Activated T-cell treated with anti-CD3 and anti-CD28 coated beads, Interleukin-2, amount 50 U/mL, for 24 hours (primary cell): ENCODE results near the gene IVL.

Experiments used
- DNase-seq: peaks from one replicate; pipeline ENCODE4 v3.0.0-alpha.2; 2020
- H3K27ac Mint-ChIP-seq: 2 replicates; pipeline ENCODE4 v1.8.0; 2020; ENCODE audit warnings: mild to moderate bottlenecking, mixed read lengths
- H3K27me3 Mint-ChIP-seq: 2 replicates; pipeline ENCODE4 v1.8.0; 2020; ENCODE audit warnings: mixed read lengths
- H3K36me3 Mint-ChIP-seq: 2 replicates; pipeline ENCODE4 v1.8.0; 2020; ENCODE audit warnings: low read depth, mixed read lengths
- H3K4me1 Mint-ChIP-seq: 2 replicates; pipeline ENCODE4 v1.8.0; 2020; ENCODE audit warnings: low read depth, mixed read lengths
- H3K4me3 Mint-ChIP-seq: 2 replicates; pipeline ENCODE4 v1.8.0; 2020; ENCODE audit warnings: mild to moderate bottlenecking, moderate library complexity, mixed read lengths
- H3K9me3 Mint-ChIP-seq: 2 replicates; pipeline ENCODE4 v1.8.0; 2020; ENCODE audit warnings: mixed read lengths

Gene IVL

DNA sequence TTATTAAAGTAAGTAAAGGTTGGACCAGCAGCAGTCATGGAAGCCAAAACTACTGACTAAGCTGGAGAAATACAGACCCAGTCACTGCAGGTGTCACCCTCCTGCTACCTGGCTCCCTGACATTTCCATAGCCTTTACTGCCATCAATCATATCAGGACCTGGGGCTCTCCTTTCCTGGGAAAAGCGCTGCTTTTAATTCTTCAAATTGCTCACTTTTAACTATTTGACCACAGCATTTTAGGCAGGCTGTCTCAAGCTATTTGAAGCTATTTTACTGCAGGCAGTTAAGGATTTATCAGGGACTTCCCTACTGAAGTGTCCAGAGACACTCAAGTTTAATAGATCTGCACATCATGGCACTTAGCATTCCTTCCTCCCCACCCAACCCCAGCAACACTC is 4.1 kb downstream of the IVL start:
- H3K9me3 Mint-ChIP-seq = no peaks in the 10 kb centered on the region
- H3K27ac Mint-ChIP-seq = no peak overlapping the region
- no peak for DNase-seq
- H3K4me3 Mint-ChIP-seq = no peak overlapping the region
- H3K36me3 Mint-ChIP-seq = no peaks in the 10 kb centered on the region
- peaks cover 6% of the 10 kb centered on the region for H3K4me1 Mint-ChIP-seq
- peaks cover 59% of the 10 kb centered on the region for H3K27me3 Mint-ChIP-seq

DNA sequence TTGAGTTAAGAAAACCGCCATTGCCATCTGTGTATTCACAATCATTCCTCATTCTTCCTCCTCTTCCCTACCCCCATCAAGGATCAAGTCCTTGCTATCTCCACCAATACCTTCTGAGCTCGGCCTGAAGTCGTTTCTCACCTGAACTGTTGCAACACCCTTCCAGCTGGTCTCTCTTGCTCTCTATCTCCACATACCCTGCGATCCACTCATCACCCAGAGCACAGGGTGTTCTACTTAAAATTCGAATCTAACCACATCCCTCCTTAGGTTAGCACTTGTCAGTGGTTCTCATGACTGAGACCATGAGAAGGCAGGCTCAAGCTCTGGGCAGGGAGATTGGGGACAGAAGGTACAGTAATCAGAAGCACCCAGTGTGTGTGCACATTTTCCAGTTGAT is 4.6 kb downstream of the IVL start:
- H3K27me3 Mint-ChIP-seq = peaks cover 57% of the 10 kb centered on the region
- H3K4me1 Mint-ChIP-seq = peaks cover 3% of the 10 kb centered on the region
- DNase-seq = no peak
- H3K36me3 Mint-ChIP-seq = no peaks in the 10 kb centered on the region
- H3K4me3 Mint-ChIP-seq = no peak overlapping the region
- no peaks in the 10 kb centered on the region for H3K9me3 Mint-ChIP-seq
- no peak overlapping the region for H3K27ac Mint-ChIP-seq

DNA sequence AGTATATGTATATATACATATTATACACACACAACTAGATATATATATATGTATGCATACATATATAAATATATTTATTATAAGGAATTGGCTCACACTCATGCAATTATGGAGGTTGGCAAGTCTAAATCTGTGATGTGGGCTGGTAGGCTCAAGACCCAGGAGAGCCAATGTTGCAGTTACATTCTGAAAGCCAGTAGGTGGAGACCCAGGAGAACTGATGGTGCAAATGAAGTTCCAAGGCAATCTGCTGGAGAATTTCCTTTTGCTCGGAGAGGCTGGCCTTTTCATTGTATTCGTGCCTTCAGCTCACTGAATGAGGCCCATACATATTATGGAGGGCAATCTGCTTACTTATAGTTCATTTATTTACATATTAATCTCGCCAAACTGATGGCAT is 9.4 kb downstream of the IVL start:
- no peaks in the 10 kb centered on the region for H3K36me3 Mint-ChIP-seq

DNA sequence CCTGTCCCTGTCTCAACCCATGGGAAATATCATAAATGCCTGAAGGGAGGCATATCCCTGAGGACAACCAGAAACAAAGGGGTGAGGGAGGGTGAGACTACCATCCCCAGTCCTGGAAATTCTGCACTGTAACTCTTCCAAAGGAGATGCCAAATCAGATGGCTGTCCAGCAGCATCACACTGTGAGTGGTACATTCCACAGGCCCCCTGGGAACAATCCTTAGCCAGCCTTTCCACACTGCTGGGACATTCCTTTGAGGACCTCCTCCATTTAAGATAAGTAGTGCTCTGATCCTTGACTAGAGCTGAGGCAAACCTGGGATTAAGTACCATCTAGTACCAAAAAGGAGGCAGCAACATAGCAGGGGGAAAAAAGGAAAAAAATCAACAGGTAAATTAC is 10.7 kb downstream of the IVL start:
- no peaks in the 10 kb centered on the region for H3K4me1 Mint-ChIP-seq
- no peaks in the 10 kb centered on the region for H3K9me3 Mint-ChIP-seq
- peaks cover 40% of the 10 kb centered on the region for H3K27me3 Mint-ChIP-seq
- no peaks in the 10 kb centered on the region for H3K36me3 Mint-ChIP-seq
- H3K4me3 Mint-ChIP-seq = no peak overlapping the region
- no peak overlapping the region for H3K27ac Mint-ChIP-seq
- no peak for DNase-seq

More for the DNA sequence above, 9.4 kb downstream of the IVL start:
- H3K9me3 Mint-ChIP-seq = no peaks in the 10 kb centered on the region
- H3K4me3 Mint-ChIP-seq = no peak overlapping the region
- H3K27ac Mint-ChIP-seq = no peak overlapping the region
- no peak for DNase-seq
- H3K27me3 Mint-ChIP-seq = peaks cover 46% of the 10 kb centered on the region
- H3K4me1 Mint-ChIP-seq = no peaks in the 10 kb centered on the region

DNA sequence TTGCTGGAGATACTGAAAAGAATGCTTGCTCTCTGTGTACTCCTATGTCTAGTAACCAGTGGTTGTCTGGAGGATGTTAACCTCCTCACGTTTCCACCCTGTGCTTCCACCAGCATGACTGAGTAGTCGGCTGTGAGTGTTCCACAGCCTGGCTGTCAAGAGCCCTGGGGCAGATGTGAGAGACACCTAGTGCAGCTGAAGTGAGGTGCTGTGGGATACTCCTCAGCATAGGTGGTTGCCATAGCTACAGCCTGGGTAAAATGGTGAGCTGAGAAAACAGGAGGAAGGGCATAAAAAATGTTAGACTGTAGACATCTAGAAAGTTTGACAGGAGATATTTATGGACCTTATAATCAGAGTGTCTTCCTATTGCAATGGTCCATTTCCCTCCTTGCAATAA is 15.8 kb downstream of the IVL start:
- no peaks in the 10 kb centered on the region for H3K4me1 Mint-ChIP-seq
- no peak overlapping the region for H3K4me3 Mint-ChIP-seq
- no peak overlapping the region for H3K27ac Mint-ChIP-seq
- no peak for DNase-seq
- peaks cover 32% of the 10 kb centered on the region for H3K27me3 Mint-ChIP-seq
- no peaks in the 10 kb centered on the region for H3K36me3 Mint-ChIP-seq
- H3K9me3 Mint-ChIP-seq = no peaks in the 10 kb centered on the region

DNA sequence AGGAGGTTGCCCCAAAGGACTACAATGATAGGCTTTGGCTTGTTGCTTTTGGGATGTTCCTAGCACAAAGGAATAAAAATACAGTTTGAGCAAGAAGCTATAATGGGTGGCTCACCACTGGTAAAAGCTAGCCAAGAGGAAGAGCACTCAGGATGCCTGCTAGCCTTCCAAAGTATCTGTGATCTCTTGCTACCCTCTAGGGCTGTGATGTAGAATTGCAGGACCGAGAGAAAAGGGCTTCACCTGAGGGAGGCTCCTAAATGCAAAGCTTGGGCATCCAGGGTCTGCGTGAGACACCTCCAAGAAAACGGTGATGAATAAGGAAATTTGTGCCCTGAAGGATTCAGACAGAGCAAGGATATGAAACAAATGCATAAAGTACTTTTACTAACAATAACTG is 17.7 kb downstream of the IVL start:
- no peaks in the 10 kb centered on the region for H3K36me3 Mint-ChIP-seq

DNA sequence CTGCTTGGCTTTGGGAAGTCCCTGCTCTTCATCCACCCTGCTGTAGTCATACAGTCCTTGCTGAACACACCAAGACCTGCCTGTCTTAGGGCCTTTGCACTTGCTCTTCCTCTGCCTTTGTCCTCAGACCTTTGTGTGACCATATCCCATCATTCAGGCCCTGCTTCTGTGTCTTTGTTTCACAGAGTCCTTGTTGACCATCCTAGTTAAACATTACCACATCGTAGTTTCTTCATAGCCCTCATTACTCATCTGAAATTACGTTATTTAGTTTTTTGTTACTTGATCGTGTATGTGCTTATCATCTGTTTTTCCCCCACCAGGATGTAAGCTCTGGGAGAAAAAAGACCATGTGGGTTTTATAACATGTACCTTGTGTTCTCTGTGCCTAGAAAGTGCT is 20.3 kb downstream of the IVL start:
- H3K9me3 Mint-ChIP-seq = no peaks in the 10 kb centered on the region
- no peaks in the 10 kb centered on the region for H3K4me1 Mint-ChIP-seq
- H3K27ac Mint-ChIP-seq = no peak overlapping the region
- peaks cover 20% of the 10 kb centered on the region for H3K27me3 Mint-ChIP-seq
- no peak for DNase-seq
- no peak overlapping the region for H3K4me3 Mint-ChIP-seq
- H3K36me3 Mint-ChIP-seq = no peaks in the 10 kb centered on the region

More for the DNA sequence above, 17.7 kb downstream of the IVL start:
- Mint-ChIP-seq H3K27me3 (peaks cover 29% of the 10 kb centered on the region), H3K27ac (no peak overlapping the region), H3K4me3 (no peak overlapping the region), H3K4me1 (no peaks in the 10 kb centered on the region), H3K9me3 (no peaks in the 10 kb centered on the region)
- no peak for DNase-seq

DNA sequence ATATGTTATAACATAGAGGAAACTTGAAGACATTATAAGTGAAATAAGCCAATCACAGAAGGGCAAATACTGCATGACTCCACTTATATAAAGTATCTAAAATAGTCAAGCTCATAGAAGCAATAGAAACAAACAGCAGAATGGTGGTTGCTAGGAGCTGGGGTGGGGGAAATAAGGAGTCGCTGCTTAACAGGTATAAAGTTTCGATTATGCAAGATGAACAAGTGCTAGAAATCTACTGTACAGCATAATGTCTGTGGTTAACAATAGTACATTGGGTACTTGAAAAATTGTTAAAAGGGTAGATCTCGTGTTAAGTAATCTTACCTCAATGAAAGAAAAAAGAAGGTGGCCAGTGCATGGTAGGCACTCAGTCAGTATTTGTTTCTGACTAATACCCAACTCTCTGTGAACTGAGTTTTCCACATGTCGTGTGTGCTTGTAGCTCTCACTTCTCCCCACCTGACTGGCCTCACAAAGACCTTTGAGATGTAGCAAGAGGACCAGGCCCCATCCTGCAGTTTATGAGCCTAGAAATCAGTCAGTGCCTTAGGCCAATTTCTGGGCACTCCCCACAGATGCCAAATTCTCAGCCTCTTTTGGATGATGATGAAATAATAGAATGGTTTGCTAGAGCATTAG is 23.9 kb downstream of the IVL start:
- Mint-ChIP-seq H3K36me3 (no peaks in the 10 kb centered on the region), H3K27ac (no peak overlapping the region), H3K4me1 (no peaks in the 10 kb centered on the region), H3K9me3 (no peaks in the 10 kb centered on the region), H3K4me3 (no peak overlapping the region), H3K27me3 (peaks cover 11% of the 10 kb centered on the region)
- no peak for DNase-seq

DNA sequence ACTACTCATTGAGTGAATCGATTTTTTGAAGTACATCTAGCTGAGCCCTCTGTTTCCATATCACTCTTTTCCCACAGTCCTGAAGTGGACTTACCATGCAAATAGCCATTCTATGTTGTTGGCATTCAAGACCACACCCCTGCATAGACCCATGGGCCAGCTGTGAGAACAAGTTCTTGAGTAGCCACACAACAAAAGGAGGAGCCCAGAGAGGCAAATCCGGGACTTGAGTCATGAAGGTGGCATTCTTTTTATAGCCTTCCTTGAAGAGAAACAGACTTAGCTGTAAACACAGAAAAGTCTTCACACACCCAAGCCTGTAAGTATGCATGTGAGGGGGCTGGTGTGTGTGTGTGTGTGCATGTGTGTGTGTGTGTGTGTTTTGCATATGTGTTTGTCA is 24.9 kb downstream of the IVL start:
- Mint-ChIP-seq H3K27ac (no peak overlapping the region), H3K4me1 (no peaks in the 10 kb centered on the region), H3K27me3 (peaks cover 11% of the 10 kb centered on the region), H3K4me3 (no peak overlapping the region), H3K9me3 (no peaks in the 10 kb centered on the region), H3K36me3 (no peaks in the 10 kb centered on the region)
- no peak for DNase-seq

DNA sequence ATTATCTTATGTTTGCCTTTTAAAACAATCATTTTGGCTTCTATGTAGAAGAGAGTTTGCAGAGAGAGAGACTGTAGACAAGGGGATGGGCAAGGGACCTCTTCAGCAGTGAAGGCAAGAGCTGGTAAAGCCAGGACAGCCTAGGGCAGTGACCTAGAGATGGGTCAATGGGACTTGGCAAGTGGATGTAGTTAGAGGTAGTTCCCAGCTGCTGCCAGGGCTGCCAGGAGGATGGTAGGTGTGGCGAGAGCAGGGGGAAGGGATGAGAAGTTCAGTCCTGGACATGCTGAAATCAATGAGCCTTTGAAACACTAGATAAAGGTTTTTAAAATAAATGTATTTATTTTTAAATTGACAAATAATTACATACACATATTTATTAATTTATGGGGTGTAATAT is 32.3 kb downstream of the IVL start:
- peaks cover 9% of the 10 kb centered on the region for H3K27me3 Mint-ChIP-seq
- no peaks in the 10 kb centered on the region for H3K4me1 Mint-ChIP-seq
- H3K9me3 Mint-ChIP-seq = no peaks in the 10 kb centered on the region
- DNase-seq = no peak
- H3K36me3 Mint-ChIP-seq = no peaks in the 10 kb centered on the region
- no peak overlapping the region for H3K27ac Mint-ChIP-seq
- no peak overlapping the region for H3K4me3 Mint-ChIP-seq

DNA sequence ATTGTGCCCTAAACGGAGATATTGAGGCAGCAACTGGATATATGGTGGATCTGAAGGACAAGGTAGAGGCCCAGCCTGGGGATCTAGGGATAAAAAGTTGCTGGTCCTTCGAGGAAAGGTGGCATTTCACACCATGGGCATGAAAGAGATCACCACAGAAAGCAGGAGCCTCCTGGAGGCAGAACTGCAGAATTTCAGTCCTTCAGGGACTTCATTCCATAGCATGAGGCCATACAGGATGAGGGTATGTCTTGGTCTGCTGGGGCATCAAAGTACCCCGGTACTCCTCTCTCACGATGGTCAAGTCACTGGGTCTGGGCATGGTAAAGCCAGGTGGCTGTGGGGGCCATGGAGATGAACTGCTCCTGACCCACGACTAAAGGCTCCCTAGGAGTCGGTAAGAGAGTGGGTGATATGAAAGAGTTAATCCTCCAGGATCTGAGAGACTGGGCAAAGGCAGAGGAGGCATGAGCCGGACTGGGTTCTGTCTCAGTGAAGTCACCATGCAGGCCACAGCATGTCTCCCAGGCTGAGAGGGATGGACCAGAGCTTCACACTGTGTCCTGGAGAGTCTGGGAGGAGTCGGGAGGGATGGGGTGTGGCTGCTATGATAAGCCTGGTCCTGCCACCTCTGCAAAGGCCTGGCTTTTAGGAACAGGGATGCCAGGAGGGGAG is 32.8 kb downstream of the IVL start:
- H3K27me3 Mint-ChIP-seq = peaks cover 9% of the 10 kb centered on the region
- H3K9me3 Mint-ChIP-seq = no peaks in the 10 kb centered on the region
- no peaks in the 10 kb centered on the region for H3K36me3 Mint-ChIP-seq
- no peak overlapping the region for H3K4me3 Mint-ChIP-seq
- H3K4me1 Mint-ChIP-seq = no peaks in the 10 kb centered on the region
- DNase-seq = no peak
- H3K27ac Mint-ChIP-seq = no peak overlapping the region

DNA sequence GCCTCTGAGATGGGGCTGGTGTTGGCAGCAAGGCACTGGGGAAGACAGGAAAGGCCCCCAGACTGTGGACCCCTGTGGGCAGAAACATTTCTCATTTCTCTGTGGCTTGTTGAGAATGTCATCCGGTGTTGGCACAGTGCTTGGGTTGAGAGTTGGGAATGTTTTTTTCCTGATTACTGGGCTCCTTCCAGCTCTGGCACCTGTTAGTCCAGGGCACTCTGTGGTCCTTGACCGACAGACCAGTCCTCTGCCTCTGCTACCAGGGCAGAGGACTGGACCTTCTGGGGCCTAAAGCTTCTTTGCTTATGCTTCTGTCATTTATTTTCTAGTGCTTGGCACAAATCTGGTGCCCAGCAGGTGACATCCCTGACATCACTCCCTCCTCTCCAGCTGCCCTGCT is 33.8 kb downstream of the IVL start:
- no peaks in the 10 kb centered on the region for H3K9me3 Mint-ChIP-seq
- H3K27me3 Mint-ChIP-seq = peaks cover 13% of the 10 kb centered on the region
- H3K27ac Mint-ChIP-seq = no peak overlapping the region
- H3K36me3 Mint-ChIP-seq = no peaks in the 10 kb centered on the region
- no peaks in the 10 kb centered on the region for H3K4me1 Mint-ChIP-seq
- H3K4me3 Mint-ChIP-seq = no peak overlapping the region
- DNase-seq = no peak

DNA sequence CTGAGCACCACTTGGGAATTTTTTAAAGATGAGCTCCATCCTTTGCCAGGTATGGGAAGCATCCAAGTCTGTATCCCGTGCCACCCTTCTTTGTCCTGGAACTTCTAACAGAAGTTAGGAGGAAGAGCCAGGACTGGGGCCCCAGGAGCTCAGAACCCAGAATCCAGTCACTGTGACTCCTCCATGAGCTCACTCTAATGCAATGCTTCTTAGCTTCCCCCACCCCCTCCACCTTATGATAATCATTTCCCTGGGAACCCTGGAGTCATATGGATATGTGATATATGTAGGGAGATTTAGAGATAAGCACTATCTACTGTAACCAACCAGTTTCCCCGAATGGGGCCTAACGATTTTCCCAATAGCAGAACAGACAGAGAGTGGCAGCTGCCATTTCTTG is 37.9 kb downstream of the IVL start:
- Mint-ChIP-seq H3K4me1 (no peaks in the 10 kb centered on the region), H3K27ac (no peak overlapping the region), H3K27me3 (peaks cover 15% of the 10 kb centered on the region), H3K4me3 (no peak overlapping the region), H3K36me3 (no peaks in the 10 kb centered on the region), H3K9me3 (no peaks in the 10 kb centered on the region)
- DNase-seq = no peak

DNA sequence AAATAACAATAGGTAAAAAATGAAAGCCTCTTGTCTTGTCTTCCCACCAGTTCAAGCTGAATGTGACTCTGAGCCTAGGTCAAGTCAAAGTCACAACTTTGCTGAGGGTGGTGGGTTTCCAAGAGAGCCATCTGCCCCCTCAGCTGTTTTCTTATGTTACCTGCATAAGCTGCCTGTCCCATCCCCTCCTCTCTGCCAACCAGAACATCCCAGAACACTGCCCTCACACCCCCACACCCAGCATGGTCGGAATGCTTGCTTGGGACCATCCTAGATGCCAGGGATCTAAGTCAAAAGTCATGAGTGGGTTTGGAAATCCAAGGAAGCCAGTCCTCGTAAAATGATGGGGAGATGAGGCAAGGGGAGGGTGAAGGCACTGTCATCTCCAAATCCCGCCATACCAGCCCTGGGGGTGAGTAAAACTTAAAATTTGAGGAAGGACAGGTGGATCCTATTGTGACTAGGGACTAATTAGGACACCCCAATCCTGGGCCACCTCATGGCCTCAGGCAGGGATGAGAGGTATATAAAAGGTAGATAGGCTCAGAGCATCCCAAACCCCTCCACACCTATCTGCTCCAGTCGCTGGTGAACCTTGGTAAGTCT is 38.4 kb downstream of the IVL start, which contains the start of gene SPRR5:
SPRR5 (plus strand) TSS at position 556 of the 606 bp plus-strand sequence. CDS start 1,349 bp downstream, outside the sequence.
- no peak for DNase-seq
- H3K36me3 Mint-ChIP-seq = no peaks in the 10 kb centered on the region
- no peak within 1 kb of the TSS for H3K27ac Mint-ChIP-seq
- no peak within 1 kb of the TSS for H3K4me3 Mint-ChIP-seq
- H3K27me3 Mint-ChIP-seq = peaks cover 15% of the 10 kb centered on the region
- H3K4me1 Mint-ChIP-seq = no peaks in the 10 kb centered on the region
- H3K9me3 Mint-ChIP-seq = no peaks in the 10 kb centered on the region

DNA sequence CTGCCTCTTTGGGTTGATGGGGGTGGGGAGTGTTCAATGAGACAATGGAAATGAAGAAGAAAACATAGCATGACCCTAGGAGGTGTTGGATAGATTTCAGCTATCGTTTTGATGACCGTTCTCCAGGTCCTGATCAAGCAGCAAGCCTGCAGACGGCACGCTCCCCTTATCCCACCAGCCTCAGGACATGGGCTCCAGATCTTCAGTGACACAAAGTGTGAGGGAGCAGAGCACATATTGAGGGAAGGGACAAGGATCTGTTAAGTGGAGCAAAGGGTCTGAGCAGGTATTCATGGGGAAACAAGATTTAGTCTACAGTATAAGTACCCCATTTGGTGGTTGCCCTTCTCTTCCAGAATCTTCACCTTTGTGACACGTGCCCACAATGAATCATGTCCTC is 43.4 kb downstream of the IVL start:
- no peaks in the 10 kb centered on the region for H3K9me3 Mint-ChIP-seq
- peaks cover 13% of the 10 kb centered on the region for H3K27me3 Mint-ChIP-seq
- H3K27ac Mint-ChIP-seq = no peak overlapping the region
- H3K4me3 Mint-ChIP-seq = no peak overlapping the region
- no peaks in the 10 kb centered on the region for H3K36me3 Mint-ChIP-seq
- no peaks in the 10 kb centered on the region for H3K4me1 Mint-ChIP-seq
- no peak for DNase-seq
